HG03066 (cell line): ENCODE results near the gene NELFCD.
"Not testable (repeated sequence)": the region's sequence is repeated elsewhere in the genome, so short reads cannot be mapped to it uniquely, and the experiment has no call there.

ENCODE experiments used
- ATAC-seq: cut with Tn5 transposase; IDR thresholded peaks from one replicate; pipeline ENCODE4 v1.9.1; 2021; ENCODE audit warnings: low read depth; ENCODE audit not compliant: unreplicated experiment

NELFCD gene

GRCh38 chr20:58980711-58981627 is at the start of gene NELFCD:
TSS of gene NELFCD (plus strand) at chr20:58981256. CDS start at chr20:58981310, 54 bp downstream.
- ATAC-seq: peak; percentile 68

- ATAC-seq: no peak
These were observed 48.9 kb upstream of the NELFCD start for GRCh38 chr20:58932170-58932569.

- ATAC-seq: no peak
These were observed 43.0 kb upstream of the NELFCD start for GRCh38 chr20:58938078-58938477.

- ATAC-seq: no peak
These were observed 42.5 kb upstream of the NELFCD start for GRCh38 chr20:58938541-58938940.

GRCh38 chr20:58941471-58941870 is 39.6 kb upstream of the NELFCD start:
- no peak for ATAC-seq

GRCh38 chr20:58942549-58942948 is 38.5 kb upstream of the NELFCD start:
- ATAC-seq: no peak

- no peak for ATAC-seq
These were observed 36.4 kb upstream of the NELFCD start for GRCh38 chr20:58944610-58945009.

- ATAC-seq: no peak
These were observed 35.0 kb upstream of the NELFCD start for GRCh38 chr20:58945965-58946631.

GRCh38 chr20:58947797-58948388 is 33.2 kb upstream of the NELFCD start:
- ATAC-seq: not testable (repeated sequence)

GRCh38 chr20:58950603-58951002 is 30.5 kb upstream of the NELFCD start:
- no peak for ATAC-seq

GRCh38 chr20:58953050-58953449 is 28.0 kb upstream of the NELFCD start:
- no peak for ATAC-seq

- ATAC-seq: no peak
These were observed 25.0 kb upstream of the NELFCD start for GRCh38 chr20:58956078-58956477.

GRCh38 chr20:58959652-58960051 is 21.4 kb upstream of the NELFCD start:
- ATAC-seq: no peak

- no peak for ATAC-seq
These were observed 17.9 kb upstream of the NELFCD start for GRCh38 chr20:58963060-58963584.

GRCh38 chr20:58963922-58964321 is 17.1 kb upstream of the NELFCD start:
- not testable (repeated sequence) for ATAC-seq

- no peak for ATAC-seq
These were observed 15.6 kb upstream of the NELFCD start for GRCh38 chr20:58965270-58966064.

- ATAC-seq: no peak
These were observed 13.2 kb upstream of the NELFCD start for GRCh38 chr20:58967652-58968429.

- no peak for ATAC-seq
These were observed 11.6 kb upstream of the NELFCD start for GRCh38 chr20:58969439-58969838.

- no peak for ATAC-seq
These were observed 10.9 kb upstream of the NELFCD start for GRCh38 chr20:58970146-58970545.

- no peak for ATAC-seq
These were observed 9.6 kb upstream of the NELFCD start for GRCh38 chr20:58971429-58971828.
